Mesenchymal stem cell (in vitro differentiated cells and primary cell): ENCODE measurements around the gene PGAM5.

Source experiments
- DNase-seq: peaks from one replicate; pipeline ENCODE4 v3.0.0-alpha.2; 2013
- H2AFZ ChIP-seq: one replicate; pipeline ENCODE4 v1.6.1; 2013; ENCODE audit warnings: low read depth, mild to moderate bottlenecking, control low read depth, inconsistent platforms, low read length, moderate library complexity
- H2AK5ac ChIP-seq: 2 replicates; pipeline ENCODE4 v1.6.1; 2013; ENCODE audit warnings: low read length, moderate library complexity, mild to moderate bottlenecking, inconsistent platforms; ENCODE audit not compliant: severe bottlenecking
- H2BK120ac ChIP-seq: one replicate; pipeline ENCODE4 v1.6.1; 2013; ENCODE audit warnings: low read depth, mild to moderate bottlenecking, inconsistent platforms, low read length, moderate library complexity
- H2BK12ac ChIP-seq, 2 experiments: one replicate each; pipeline ENCODE4 v1.6.1; 2013; ENCODE audit warnings: inconsistent platforms in 2 of 2, low read length in 2 of 2, mild to moderate bottlenecking in 2 of 2, moderate library complexity in 2 of 2, control low read depth in 1 of 2
- H2BK15ac ChIP-seq: one replicate; pipeline ENCODE4 v1.6.1; 2013; ENCODE audit warnings: mild to moderate bottlenecking, low read depth, inconsistent platforms; ENCODE audit not compliant: poor library complexity, severe bottlenecking
- H2BK5ac ChIP-seq: 2 replicates; pipeline ENCODE4 v1.6.1; 2013; ENCODE audit warnings: low read depth, mild to moderate bottlenecking, low read length, control low read depth, inconsistent platforms; ENCODE audit not compliant: poor library complexity, severe bottlenecking
- H3K14ac ChIP-seq, 2 experiments: one replicate each; pipeline ENCODE4 v1.6.1; 2013; ENCODE audit warnings: inconsistent platforms in 2 of 2, low read length in 2 of 2, control low read depth in 1 of 2, mild to moderate bottlenecking in 1 of 2, moderate library complexity in 1 of 2
- H3K18ac ChIP-seq, 2 experiments: one replicate each; pipeline ENCODE4 v1.6.1; 2013; ENCODE audit warnings: inconsistent platforms in 2 of 2, low read length in 2 of 2, control low read depth in 1 of 2, low read depth in 1 of 2, mild to moderate bottlenecking in 1 of 2
- H3K23ac ChIP-seq, 2 experiments: one replicate each; pipeline ENCODE4 v1.6.1; 2013; ENCODE audit warnings: inconsistent platforms in 2 of 2, low read length in 2 of 2, mild to moderate bottlenecking in 2 of 2, moderate library complexity in 2 of 2, control low read depth in 1 of 2
- H3K27ac ChIP-seq: 2 replicates; pipeline ENCODE4 v1.5.1; 2013; ENCODE audit warnings: mild to moderate bottlenecking, moderate library complexity, low read length, control low read depth, inconsistent platforms; ENCODE audit not compliant: poor library complexity, severe bottlenecking
- H3K27me3 ChIP-seq, 2 experiments: 2 replicates each; pipeline versions ENCODE4 v1.6.1 to v1.7.0; 2013; ENCODE audit warnings: low read length in 2 of 2, mild to moderate bottlenecking in 2 of 2, moderate library complexity in 2 of 2, control low read depth in 1 of 2, inconsistent platforms in 1 of 2; ENCODE audit not compliant: control insufficient read depth in 1 of 2, insufficient read depth in 1 of 2
- H3K36me3 ChIP-seq, 2 experiments: 2 replicates each; pipeline versions ENCODE4 v1.6.1 to v1.7.0; 2013; ENCODE audit warnings: low read length in 2 of 2, control low read depth in 1 of 2, inconsistent platforms in 1 of 2, low read depth in 1 of 2, mild to moderate bottlenecking in 1 of 2; ENCODE audit not compliant: insufficient read depth in 2 of 2, control insufficient read depth in 1 of 2
- H3K4ac ChIP-seq, 2 experiments: one replicate each; pipeline ENCODE4 v1.6.1; 2013; ENCODE audit warnings: inconsistent platforms in 2 of 2, low read length in 2 of 2, mild to moderate bottlenecking in 2 of 2, moderate library complexity in 2 of 2, control low read depth in 1 of 2, low read depth in 1 of 2
- H3K4me1 ChIP-seq: 2 replicates; pipeline ENCODE4 v1.6.1; 2013; ENCODE audit warnings: low read depth, low read length, control low read depth; ENCODE audit not compliant: control insufficient read depth, insufficient read depth
- H3K4me2 ChIP-seq: 2 replicates; pipeline ENCODE4 v1.6.1; 2013; ENCODE audit warnings: low read length, mild to moderate bottlenecking, inconsistent platforms; ENCODE audit not compliant: poor library complexity, severe bottlenecking
- H3K4me3 ChIP-seq, 2 experiments: 2 replicates each; pipeline versions ENCODE4 v1.5.1 to v1.7.0; 2013; ENCODE audit warnings: low read length in 2 of 2, mild to moderate bottlenecking in 2 of 2, control low read depth in 1 of 2, low read depth in 1 of 2; ENCODE audit not compliant: insufficient read depth in 1 of 2
- H3K79me1 ChIP-seq: replicated peaks from 2 replicates; pipeline ENCODE4 v1.6.1; 2013; ENCODE audit warnings: mild to moderate bottlenecking, control low read depth, low read length, inconsistent platforms; ENCODE audit not compliant: poor library complexity, severe bottlenecking
- H3K9ac ChIP-seq: 2 replicates; pipeline ENCODE4 v1.7.0; 2013; ENCODE audit warnings: mild to moderate bottlenecking, low read length, moderate library complexity
- H3K9me3 ChIP-seq: 2 replicates; pipeline ENCODE4 v1.7.0; 2013; ENCODE audit warnings: mild to moderate bottlenecking, low read length; ENCODE audit not compliant: control insufficient read depth
- H4K8ac ChIP-seq: one replicate; pipeline ENCODE4 v1.6.1; 2013; ENCODE audit warnings: inconsistent platforms, mild to moderate bottlenecking, low read length, moderate library complexity
- H4K91ac ChIP-seq: one replicate; pipeline ENCODE4 v1.6.1; 2013; ENCODE audit warnings: mild to moderate bottlenecking, low read length, inconsistent platforms
- WGBS: methylation state at CpG from one replicate; pipeline ENCODE4 v1.1.7; 2013; ENCODE audit warnings: mixed read lengths; 5-methylcytosine and 5-hydroxymethylcytosine counted together

Gene PGAM5

GRCh38 chr12:132727091-132727794 is 16.6 kb downstream of the PGAM5 start:
- H3K9me3 ChIP-seq: no peaks in the 10 kb centered on the region
- H4K8ac ChIP-seq: no peak overlapping the region
- no peak overlapping the region for H2AFZ ChIP-seq
- H3K18ac ChIP-seq: no peak overlapping the region
- no peak overlapping the region for H3K23ac ChIP-seq
- H3K4ac ChIP-seq: no peak overlapping the region
- H3K79me1 ChIP-seq: peaks cover 30% of the 10 kb centered on the region
- no peaks in the 10 kb centered on the region for H3K27me3 ChIP-seq
- H3K36me3 ChIP-seq: peaks cover 86 to 91% of the 10 kb centered on the region in 2 experiments
- peak overlapping the region in 1 of 2 experiments; percentile 30 for H3K4me3 ChIP-seq
- H3K4me1 ChIP-seq: no peaks in the 10 kb centered on the region
- no peak overlapping the region for H3K27ac ChIP-seq
- DNase-seq: no peak
- no peak overlapping the region for H3K14ac ChIP-seq
- H4K91ac ChIP-seq: no peak overlapping the region
- H2BK12ac ChIP-seq: no peak overlapping the region
- H2AK5ac ChIP-seq: no peak overlapping the region
- WGBS: 94% methylated on average over 37 of the region's 37 CpGs
- H2BK120ac ChIP-seq: no peak overlapping the region
- H3K9ac ChIP-seq: no peak overlapping the region
- H2BK15ac ChIP-seq: no peak overlapping the region
- H2BK5ac ChIP-seq: no peak overlapping the region
- H3K4me2 ChIP-seq: no peak overlapping the region

DNA sequence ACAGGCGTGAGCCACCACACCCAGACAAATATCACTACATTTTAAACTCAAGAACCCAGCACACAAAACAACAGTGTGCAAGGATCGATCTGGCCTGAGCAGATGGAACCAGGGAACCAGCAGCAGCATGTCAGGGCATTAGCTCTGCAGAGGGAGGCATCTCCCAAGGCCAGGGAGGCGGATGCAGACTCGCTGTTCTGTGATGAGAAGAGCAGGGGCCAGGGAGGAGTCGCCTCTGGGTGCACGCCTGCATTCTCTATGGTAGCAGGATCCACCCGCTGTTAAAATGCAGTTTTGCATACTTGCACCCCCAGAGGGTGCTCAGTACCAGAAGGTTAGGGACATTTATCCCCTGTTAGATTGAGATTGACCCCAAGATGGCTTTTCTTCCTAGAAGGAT is 17.9 kb downstream of the PGAM5 start:
- Histone ChIP-seq H2BK5ac (no peak overlapping the region), H2BK120ac (no peak overlapping the region), H3K79me1 (peaks cover 34% of the 10 kb centered on the region), H3K4ac (no peak overlapping the region), H2BK15ac (no peak overlapping the region), H3K9me3 (no peaks in the 10 kb centered on the region), H3K36me3 (peaks cover 88 to 92% of the 10 kb centered on the region in 2 experiments), H3K4me2 (no peak overlapping the region), H2BK12ac (no peak overlapping the region), H3K4me1 (no peaks in the 10 kb centered on the region), H4K91ac (no peak overlapping the region), H3K27ac (no peak overlapping the region), H4K8ac (no peak overlapping the region), H3K23ac (no peak overlapping the region), H3K18ac (no peak overlapping the region), H3K14ac (no peak overlapping the region), H3K27me3 (no peaks in the 10 kb centered on the region), H3K9ac (no peak overlapping the region), H2AFZ (no peak overlapping the region), H3K4me3 (no peak overlapping the region), H2AK5ac (no peak overlapping the region)
- 99% methylated on average over 7 of the region's 7 CpGs for WGBS
- DNase-seq: no peak

- no peak overlapping the region for H3K18ac ChIP-seq
- H4K91ac ChIP-seq: no peak overlapping the region
- WGBS: 95% methylated on average over 24 of the region's 24 CpGs
- H3K27me3 ChIP-seq: no peaks in the 10 kb centered on the region
- H2AFZ ChIP-seq: no peak overlapping the region
- peaks cover 33% of the 10 kb centered on the region for H3K79me1 ChIP-seq
- peak; percentile 12 for DNase-seq
- no peak overlapping the region for H3K23ac ChIP-seq
- H2BK15ac ChIP-seq: no peak overlapping the region
- no peak overlapping the region for H2AK5ac ChIP-seq
- H3K9ac ChIP-seq: no peak overlapping the region
- peaks cover 89 to 92% of the 10 kb centered on the region in 2 experiments for H3K36me3 ChIP-seq
- no peak overlapping the region for H2BK12ac ChIP-seq
- H3K27ac ChIP-seq: no peak overlapping the region
- no peak overlapping the region for H2BK120ac ChIP-seq
- H3K4ac ChIP-seq: no peak overlapping the region
- H4K8ac ChIP-seq: no peak overlapping the region
- no peak overlapping the region for H3K14ac ChIP-seq
- no peak overlapping the region for H3K4me2 ChIP-seq
- H2BK5ac ChIP-seq: no peak overlapping the region
- H3K4me3 ChIP-seq: no peak overlapping the region
- no peaks in the 10 kb centered on the region for H3K9me3 ChIP-seq
- H3K4me1 ChIP-seq: peaks cover 3% of the 10 kb centered on the region
Observed at GRCh38 chr12:132729541-132730320, 19.1 kb downstream of the PGAM5 start.

DNA sequence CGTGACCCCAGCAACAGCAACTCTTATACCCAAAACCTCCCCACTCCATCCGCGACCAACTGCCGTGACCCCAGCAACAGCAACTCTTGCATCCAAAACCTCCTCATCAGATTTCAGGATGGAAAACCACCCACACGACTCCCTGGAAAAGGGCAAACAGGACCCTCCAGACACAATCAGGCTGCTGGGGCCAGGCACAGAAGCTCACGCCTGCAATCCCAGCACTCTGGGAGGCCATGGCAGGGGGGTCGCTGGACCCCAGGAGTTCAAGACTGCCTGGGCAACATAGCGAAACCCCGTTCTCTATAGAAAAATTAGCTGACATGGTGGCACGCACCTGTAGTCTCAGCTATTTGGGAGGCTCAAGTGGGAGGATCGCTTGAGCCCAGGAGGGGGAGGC is 19.7 kb downstream of the PGAM5 start:
- no peak for DNase-seq
- Histone ChIP-seq H3K23ac (no peak overlapping the region), H2BK12ac (no peak overlapping the region), H3K9ac (no peak overlapping the region), H3K27ac (no peak overlapping the region), H4K8ac (no peak overlapping the region), H3K4me2 (no peak overlapping the region), H3K4me1 (peaks cover 3% of the 10 kb centered on the region), H2BK5ac (no peak overlapping the region), H2BK120ac (no peak overlapping the region), H3K9me3 (no peaks in the 10 kb centered on the region), H3K4ac (no peak overlapping the region), H2BK15ac (no peak overlapping the region), H4K91ac (no peak overlapping the region), H3K4me3 (no peak overlapping the region), H3K14ac (no peak overlapping the region), H3K79me1 (peaks cover 29% of the 10 kb centered on the region), H3K36me3 (peaks cover 89 to 92% of the 10 kb centered on the region in 2 experiments), H3K18ac (no peak overlapping the region), H3K27me3 (no peaks in the 10 kb centered on the region), H2AK5ac (no peak overlapping the region), H2AFZ (no peak overlapping the region)
- 98% methylated on average over 9 of the region's 11 CpGs for WGBS
